HG02759 (cell line): Measurements from ENCODE around the gene CDAN1.
"Not testable (repeated sequence)": the region's sequence is repeated elsewhere in the genome, so short reads cannot be mapped to it uniquely, and the experiment has no call there.

ENCODE experiments used
- ATAC-seq: cut with Tn5 transposase; IDR thresholded peaks from one replicate; pipeline ENCODE4 v1.9.1; 2021; ENCODE audit warnings: mild to moderate bottlenecking, moderate library complexity; ENCODE audit not compliant: unreplicated experiment

The CDAN1 gene

GRCh38 chr15:42710662-42711061 lies 26.3 kb downstream of the CDAN1 start:
- ATAC-seq: no peak

GRCh38 chr15:42707873-42708544 lies 28.9 kb downstream of the CDAN1 start:
- no peak for ATAC-seq

GRCh38 chr15:42707068-42707467 lies 29.9 kb downstream of the CDAN1 start:
- no peak for ATAC-seq

- ATAC-seq: no peak
Measured at GRCh38 chr15:42705336-42705735, 31.6 kb downstream of the CDAN1 start.

- ATAC-seq: no peak
Measured at GRCh38 chr15:42704492-42704926, 32.4 kb downstream of the CDAN1 start.

GRCh38 chr15:42696626-42697025 lies 40.3 kb downstream of the CDAN1 start:
- no peak for ATAC-seq

GRCh38 chr15:42695527-42696071 lies 41.3 kb downstream of the CDAN1 start:
- no peak for ATAC-seq

GRCh38 chr15:42694398-42694797 lies 42.5 kb downstream of the CDAN1 start:
- no peak for ATAC-seq

GRCh38 chr15:42693942-42694341 lies 43.0 kb downstream of the CDAN1 start:
- no peak for ATAC-seq

GRCh38 chr15:42693496-42693895 lies 43.4 kb downstream of the CDAN1 start:
- no peak for ATAC-seq

- ATAC-seq: no peak
Measured at GRCh38 chr15:42692997-42693396, 43.9 kb downstream of the CDAN1 start.

GRCh38 chr15:42692536-42692935 lies 44.4 kb downstream of the CDAN1 start:
- no peak for ATAC-seq

- ATAC-seq: no peak
Measured at GRCh38 chr15:42691770-42692169, 45.2 kb downstream of the CDAN1 start.

- no peak for ATAC-seq
Measured at GRCh38 chr15:42691308-42691707, 45.6 kb downstream of the CDAN1 start.

- ATAC-seq: no peak
Measured at GRCh38 chr15:42688301-42688700, 48.6 kb downstream of the CDAN1 start.

GRCh38 chr15:42687740-42688139 lies 49.2 kb downstream of the CDAN1 start:
- ATAC-seq: no peak

- no peak for ATAC-seq
Measured at GRCh38 chr15:42686281-42686680, 50.6 kb downstream of the CDAN1 start.

GRCh38 chr15:42681119-42681518 lies 55.8 kb downstream of the CDAN1 start:
- ATAC-seq: no peak

- not testable (repeated sequence) for ATAC-seq
Measured at GRCh38 chr15:42680142-42680482, 56.8 kb downstream of the CDAN1 start.

- ATAC-seq: no peak
Measured at GRCh38 chr15:42679285-42680141, 57.4 kb downstream of the CDAN1 start.

- ATAC-seq: no peak
Measured at GRCh38 chr15:42675021-42675420, 61.9 kb downstream of the CDAN1 start.

- ATAC-seq: no peak
Measured at GRCh38 chr15:42674472-42674871, 62.5 kb downstream of the CDAN1 start.
